Measurements from ENCODE around the gene RNPS1. TPM values are rescaled to one million over a fixed set of nuclear protein-coding genes. Genes with fewer than 3 reads are reported as not detected.

RNPS1 gene
- total and polyA plus RNA-seq, 9 of the 15 experiments (the other 6 are each of a cell fraction or from before 2014, with no cell fraction given): 44.9 to 338 (median 202) TPM

GRCh38 chr16:2296661-2297505 lies 29.0 kb upstream of the RNPS1 start (continued):
- TF ChIP-seq BHLHE40 (IDR thresholded peaks at IDR 0.05; ENCODE audit: low read length) (peak; percentile 38), CHD4 (IDR thresholded peaks at IDR 0.05; ENCODE audit: insufficient read depth, insufficient replicate concordance, low read depth, low read length, poor library complexity, severe bottlenecking) (no peak), NR3C1 (CRISPR knock-in tag; IDR thresholded peaks at IDR 0.05) (no peak), NRF1 (conservative IDR thresholded peaks at IDR 0.05 in 1 of 2, IDR thresholded peaks at IDR 0.05 in 1 of 2) (0 out of 4 replicates have a peak, but pooled peaks of 1 of the 2 experiments have one; percentile 15), RBM22 (IDR thresholded peaks at IDR 0.05; ENCODE audit: low read depth, low read length, poor library complexity, severe bottlenecking) (no peak), ZFP36 (IDR thresholded peaks at IDR 0.05; ENCODE audit: low read depth, low read length, partially characterized antibody) (no peak), ZNF165 (CRISPR knock-in tag; IDR thresholded peaks at IDR 0.05; ENCODE audit: borderline replicate concordance) (no peak), ZNF134 (CRISPR knock-in tag; conservative IDR thresholded peaks at IDR 0.05) (no peak), HCFC1 (IDR thresholded peaks at IDR 0.05; ENCODE audit: low read depth, low read length) (peak; percentile 33; the same call in 1 of the 2 replicates), ZNF143 (CRISPR knock-in tag; IDR thresholded peaks at IDR 0.05) (no peak), TEAD4 (IDR thresholded peaks at IDR 0.05; ENCODE audit: low read length) (peak; percentile 63), TEAD4 (CRISPR knock-in tag; IDR thresholded peaks at IDR 0.05; ENCODE audit: borderline replicate concordance) (no peak), ZNF444 (CRISPR knock-in tag; IDR thresholded peaks at IDR 0.05) (no peak), RCOR1 (IDR thresholded peaks at IDR 0.05; ENCODE audit: borderline replicate concordance in 1 of 2, low read depth in 2 of 2, low read length in 2 of 2) (peak in 1 of 2 experiments; percentile 34; a peak in 1 of 4 replicates), SNIP1 (IDR thresholded peaks at IDR 0.05; ENCODE audit: low read depth) (no peak), MEF2A (IDR thresholded peaks at IDR 0.05; ENCODE audit: control insufficient read depth, low read depth, low read length) (no peak), ZNF778 (CRISPR knock-in tag; IDR thresholded peaks at IDR 0.05) (no peak), ZNF695 (CRISPR knock-in tag; IDR thresholded peaks at IDR 0.05) (no peak), HOXB6 (CRISPR knock-in tag; IDR thresholded peaks at IDR 0.05; ENCODE audit: borderline replicate concordance) (no peak), VEZF1 (CRISPR knock-in tag; IDR thresholded peaks at IDR 0.05) (peak; percentile 66)
- TF ChIP-seq, protein P1, sequence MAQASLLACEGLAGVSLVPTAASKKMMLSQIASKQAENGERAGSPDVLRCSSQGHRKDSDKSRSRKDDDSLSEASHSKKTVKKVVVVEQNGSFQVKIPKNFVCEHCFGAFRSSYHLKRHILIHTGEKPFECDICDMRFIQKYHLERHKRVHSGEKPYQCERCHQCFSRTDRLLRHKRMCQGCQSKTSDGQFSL (CRISPR knock-in tag; IDR thresholded peaks at IDR 0.05): peak; percentile 98
- TF ChIP-seq, protein P1 (tag; IDR thresholded peaks at IDR 0.05): peak in 1 of 2 experiments; percentile 86; a peak in 2 of 4 replicates
- TF ChIP-seq, protein P2, sequence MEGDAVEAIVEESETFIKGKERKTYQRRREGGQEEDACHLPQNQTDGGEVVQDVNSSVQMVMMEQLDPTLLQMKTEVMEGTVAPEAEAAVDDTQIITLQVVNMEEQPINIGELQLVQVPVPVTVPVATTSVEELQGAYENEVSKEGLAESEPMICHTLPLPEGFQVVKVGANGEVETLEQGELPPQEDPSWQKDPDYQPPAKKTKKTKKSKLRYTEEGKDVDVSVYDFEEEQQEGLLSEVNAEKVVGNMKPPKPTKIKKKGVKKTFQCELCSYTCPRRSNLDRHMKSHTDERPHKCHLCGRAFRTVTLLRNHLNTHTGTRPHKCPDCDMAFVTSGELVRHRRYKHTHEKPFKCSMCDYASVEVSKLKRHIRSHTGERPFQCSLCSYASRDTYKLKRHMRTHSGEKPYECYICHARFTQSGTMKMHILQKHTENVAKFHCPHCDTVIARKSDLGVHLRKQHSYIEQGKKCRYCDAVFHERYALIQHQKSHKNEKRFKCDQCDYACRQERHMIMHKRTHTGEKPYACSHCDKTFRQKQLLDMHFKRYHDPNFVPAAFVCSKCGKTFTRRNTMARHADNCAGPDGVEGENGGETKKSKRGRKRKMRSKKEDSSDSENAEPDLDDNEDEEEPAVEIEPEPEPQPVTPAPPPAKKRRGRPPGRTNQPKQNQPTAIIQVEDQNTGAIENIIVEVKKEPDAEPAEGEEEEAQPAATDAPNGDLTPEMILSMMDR (IDR thresholded peaks at IDR 0.05 in 2 of 3, conservative IDR thresholded peaks at IDR 0.05 in 1 of 3; ENCODE audit: insufficient read depth in 2 of 3, low read depth in 1 of 3, low read length in 3 of 3): peak; percentile 79 to 87 (median 86)

All from K562 (cell line).